ENCODE data around the gene DDX24. TPM values are rescaled to one million over a fixed set of nuclear protein-coding genes. Genes with fewer than 3 reads are reported as not detected.

The DDX24 gene
- polyA plus RNA-seq, 3 donors: 41.2 to 122 (median 63.8) TPM

DNA sequence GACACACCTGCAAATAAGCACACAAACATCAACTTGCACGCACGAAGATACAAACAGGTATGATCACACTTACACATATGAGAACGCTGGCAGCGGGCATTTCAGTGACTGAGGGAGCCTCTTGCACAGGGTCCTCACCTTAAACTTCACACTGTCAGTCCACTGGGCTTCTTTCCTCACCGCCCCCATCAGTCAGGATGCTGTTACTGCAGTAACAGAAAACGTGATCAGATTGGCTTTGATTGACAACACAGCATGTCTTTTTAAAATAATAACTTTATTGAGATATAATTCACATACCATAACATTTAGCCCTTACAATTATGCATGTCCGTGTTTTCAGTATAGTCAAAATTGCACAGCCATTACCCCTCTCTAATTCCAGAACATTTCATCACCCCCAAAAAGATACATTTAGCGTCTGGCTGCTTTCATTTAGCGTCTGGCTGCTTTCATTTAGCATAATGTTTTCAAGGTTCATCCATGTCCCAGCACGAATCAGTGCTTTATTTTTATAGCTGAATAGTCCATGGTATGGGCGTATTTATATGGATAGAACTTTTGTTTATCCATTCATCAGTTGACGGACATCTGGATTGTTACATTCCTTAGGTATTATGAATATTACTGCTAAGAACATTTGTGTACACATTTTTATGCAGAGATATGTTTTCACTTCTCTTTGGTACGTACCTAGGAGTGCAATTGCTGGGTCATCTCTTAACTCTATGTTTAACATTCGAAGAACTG lies 75.5 kb downstream of the DDX24 start:
- no peak overlapping the region for H3K27ac ChIP-seq (ENCODE audit: low read depth, low read length)
- WGBS, 3 donors: 48 to 51% (median 48%) methylated on average over 14 of the region's 14 CpGs

GRCh38 chr14:94004015-94004414 lies 77.0 kb downstream of the DDX24 start:
- 66 to 75% (median 71%) methylated on average over 8 of the region's 8 CpGs for WGBS, 3 donors
- no peak overlapping the region for H3K27ac ChIP-seq (ENCODE audit: low read depth, low read length)

GRCh38 chr14:94003397-94003796 lies 77.6 kb downstream of the DDX24 start:
- no peak overlapping the region for H3K27ac ChIP-seq (ENCODE audit: low read depth, low read length)
- WGBS, 3 donors: 72 to 83% (median 76%) methylated on average over 3 to 4 of the region's 4 CpGs

DNA sequence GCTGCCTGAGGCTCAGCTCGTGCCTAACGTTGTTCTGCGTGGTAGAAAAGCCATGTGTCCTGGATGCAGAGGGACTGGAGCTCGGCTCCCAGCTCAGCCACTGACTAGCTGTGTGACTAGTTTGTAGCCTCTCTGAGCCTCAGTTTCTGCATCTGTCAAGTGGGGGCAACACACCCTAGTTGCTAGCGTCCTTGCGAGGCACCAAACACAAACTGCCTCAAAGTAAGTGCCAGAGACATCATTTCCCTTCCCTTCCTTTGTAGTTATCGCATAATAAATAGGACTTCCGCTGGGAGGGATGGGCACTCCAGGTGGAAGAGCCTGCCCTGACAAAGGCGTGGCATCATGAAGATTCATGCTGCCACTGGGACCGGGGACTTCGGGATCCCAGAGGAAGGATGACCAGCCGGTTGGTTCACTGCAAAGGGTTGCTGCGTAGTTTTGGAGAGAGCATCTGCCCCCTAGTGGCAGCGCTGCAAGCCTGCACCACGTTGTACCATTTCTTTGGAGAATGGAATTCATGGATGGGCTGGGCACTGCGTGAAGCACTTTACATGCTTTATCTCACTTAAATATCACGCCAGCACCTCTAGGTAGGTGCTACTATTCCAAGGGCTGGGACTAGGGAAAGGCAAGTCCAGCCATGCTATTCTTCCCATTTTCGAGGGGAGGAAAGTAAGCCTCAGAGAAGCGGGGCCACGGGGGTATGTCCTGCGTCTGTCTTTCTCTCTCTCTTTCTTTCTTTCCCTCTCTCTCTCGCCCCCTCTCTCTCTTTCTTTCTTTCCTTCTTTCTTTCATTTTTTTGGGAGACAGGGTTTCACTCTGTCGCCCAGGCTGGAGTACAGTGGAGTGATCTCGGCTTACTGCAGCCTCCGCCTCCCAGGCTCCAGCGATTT lies 79.3 kb downstream of the DDX24 start:
- 37 to 41% (median 40%) methylated on average over 26 of the region's 26 CpGs for WGBS, 3 donors
- H3K27ac ChIP-seq (ENCODE audit: low read depth, low read length): no peak overlapping the region

DNA sequence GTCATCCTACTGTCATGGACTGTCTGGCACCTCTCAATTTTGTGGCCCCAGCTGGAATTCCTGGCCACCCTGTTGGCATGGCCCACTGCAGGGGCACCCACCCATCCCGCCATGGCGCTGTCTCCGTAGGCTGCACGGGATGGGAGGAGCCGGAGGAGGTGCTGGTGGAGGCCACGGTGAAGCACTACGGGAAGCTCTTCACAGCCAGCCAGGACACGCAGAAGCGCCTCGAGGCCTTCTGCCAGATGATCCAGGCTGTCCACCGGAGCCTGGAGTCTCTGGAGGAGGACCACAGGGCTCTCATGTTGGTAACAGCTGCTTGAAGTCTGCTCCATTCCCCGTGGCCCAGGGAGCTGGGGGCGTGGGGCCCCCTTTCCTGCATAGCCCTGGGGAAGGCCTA lies 80.0 kb downstream of the DDX24 start:
- 56 to 67% (median 59%) methylated on average over 13 of the region's 13 CpGs for WGBS, 3 donors
- no peak overlapping the region for H3K27ac ChIP-seq (ENCODE audit: low read depth, low read length)

DNA sequence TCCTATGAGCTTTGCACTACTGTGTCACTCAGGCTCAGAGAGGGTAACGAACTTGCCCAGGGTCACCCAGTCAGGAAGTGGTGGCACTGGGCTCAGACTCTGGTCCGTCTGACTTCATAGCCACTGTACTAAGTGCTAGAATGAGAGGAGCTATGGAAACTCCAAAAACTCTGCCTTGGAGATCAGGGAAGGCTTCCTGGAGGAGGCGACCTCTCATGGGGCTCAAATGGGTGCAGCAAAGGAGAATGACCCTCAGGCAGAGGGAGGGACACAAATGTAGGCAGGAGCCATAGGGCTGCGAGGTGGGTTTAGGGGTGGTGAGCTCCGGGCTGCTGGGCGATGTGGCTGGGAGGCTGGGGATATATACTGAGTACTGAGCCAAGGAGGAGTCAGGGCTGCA lies 80.7 kb downstream of the DDX24 start:
- H3K27ac ChIP-seq (ENCODE audit: low read depth, low read length): no peak overlapping the region
- 79 to 86% (median 83%) methylated on average over 6 of the region's 6 CpGs for WGBS, 3 donors

DNA sequence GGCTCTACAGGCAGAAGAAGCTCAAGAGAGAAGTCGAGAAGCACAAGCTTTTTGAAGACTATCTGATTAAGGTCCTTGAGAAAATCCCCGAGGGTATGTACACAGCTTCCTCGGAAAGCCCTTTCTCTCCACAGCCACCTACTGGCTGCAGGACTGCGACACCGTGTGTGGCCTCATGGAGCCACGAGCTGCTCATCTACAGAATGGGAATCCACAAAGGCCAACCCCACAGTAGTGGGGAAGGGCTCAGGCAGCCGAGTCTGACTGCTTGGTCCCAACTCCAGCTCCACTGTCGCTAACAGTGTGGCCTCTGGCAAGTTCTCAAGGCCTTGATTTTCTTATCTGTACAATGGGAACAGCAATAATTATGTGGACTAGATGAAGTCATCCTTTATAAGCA lies 81.4 kb downstream of the DDX24 start:
- no peak overlapping the region for H3K27ac ChIP-seq (ENCODE audit: low read depth, low read length)
- 64 to 78% (median 72%) methylated on average over 8 of the region's 8 CpGs for WGBS, 3 donors

GRCh38 chr14:93998871-93999403 lies 82.1 kb downstream of the DDX24 start:
- 81 to 93% (median 82%) methylated on average over 7 of the region's 7 CpGs for WGBS, 3 donors
- no peak overlapping the region for H3K27ac ChIP-seq (ENCODE audit: low read depth, low read length)

Other genes with a start within 250 kb of the DDX24 start
- not detected for gene FAM181A, start 153.9 kb downstream of the DDX24 start, polyA plus RNA-seq
- 1 to 10 TPM in 1 of 3 donors, under 1 TPM in 2; 0.29 to 1.1 (median 0.65) TPM for gene ASB2, start 104.6 kb downstream of the DDX24 start, polyA plus RNA-seq
- not detected for gene CCDC197, start 83.9 kb downstream of the DDX24 start, polyA plus RNA-seq
- gene OTUB2, start 54.9 kb downstream of the DDX24 start, polyA plus RNA-seq: under 1 TPM; 0.11 to 0.53 (median 0.24) TPM
- 10 to 100 TPM; 11.0 to 23.1 (median 20.5) TPM for gene IFI27L1, start 108 bp upstream of the DDX24 start, polyA plus RNA-seq
- gene IFI27, start 29.5 kb upstream of the DDX24 start, polyA plus RNA-seq: 100 to 1,000 TPM; 140 to 586 (median 483) TPM
- 100 to 1,000 TPM in 1 of 3 donors, 10 to 100 TPM in 2; 22.5 to 120 (median 48.8) TPM for gene IFI27L2, start 48.4 kb upstream of the DDX24 start, polyA plus RNA-seq
- gene PPP4R4, start 93.1 kb upstream of the DDX24 start, polyA plus RNA-seq: under 1 TPM; 0.10 to 0.30 (median 0.11) TPM
- gene SERPINA10, start 212.1 kb upstream of the DDX24 start, polyA plus RNA-seq: under 1 TPM in 1 of 3 donors, not detected in 2; 0.07 TPM
- 1 to 10 TPM in 1 of 3 donors, not detected in 2; 3.5 TPM for gene SERPINA6, start 242.1 kb upstream of the DDX24 start, polyA plus RNA-seq

All from adipose tissue (tissue), 3 donors.